Glomerular visceral epithelial cell (primary cell): Measurements from ENCODE around the gene RPS6KB2.

Source experiments
- DNase-seq: peaks from one replicate; pipeline ENCODE4 v3.0.0-alpha.2; 2016; ENCODE audit errors: extremely low spot score

Gene RPS6KB2

GRCh38 chr11:67428052-67429001, at the start of gene RPS6KB2:
TSS of gene RPS6KB2 (plus strand) at chr11:67428494. CDS start at chr11:67428546, 52 bp downstream.
- peak; percentile 94 for DNase-seq

GRCh38 chr11:67378544-67378943, 49.8 kb upstream of the RPS6KB2 start:
- no peak for DNase-seq

DNA sequence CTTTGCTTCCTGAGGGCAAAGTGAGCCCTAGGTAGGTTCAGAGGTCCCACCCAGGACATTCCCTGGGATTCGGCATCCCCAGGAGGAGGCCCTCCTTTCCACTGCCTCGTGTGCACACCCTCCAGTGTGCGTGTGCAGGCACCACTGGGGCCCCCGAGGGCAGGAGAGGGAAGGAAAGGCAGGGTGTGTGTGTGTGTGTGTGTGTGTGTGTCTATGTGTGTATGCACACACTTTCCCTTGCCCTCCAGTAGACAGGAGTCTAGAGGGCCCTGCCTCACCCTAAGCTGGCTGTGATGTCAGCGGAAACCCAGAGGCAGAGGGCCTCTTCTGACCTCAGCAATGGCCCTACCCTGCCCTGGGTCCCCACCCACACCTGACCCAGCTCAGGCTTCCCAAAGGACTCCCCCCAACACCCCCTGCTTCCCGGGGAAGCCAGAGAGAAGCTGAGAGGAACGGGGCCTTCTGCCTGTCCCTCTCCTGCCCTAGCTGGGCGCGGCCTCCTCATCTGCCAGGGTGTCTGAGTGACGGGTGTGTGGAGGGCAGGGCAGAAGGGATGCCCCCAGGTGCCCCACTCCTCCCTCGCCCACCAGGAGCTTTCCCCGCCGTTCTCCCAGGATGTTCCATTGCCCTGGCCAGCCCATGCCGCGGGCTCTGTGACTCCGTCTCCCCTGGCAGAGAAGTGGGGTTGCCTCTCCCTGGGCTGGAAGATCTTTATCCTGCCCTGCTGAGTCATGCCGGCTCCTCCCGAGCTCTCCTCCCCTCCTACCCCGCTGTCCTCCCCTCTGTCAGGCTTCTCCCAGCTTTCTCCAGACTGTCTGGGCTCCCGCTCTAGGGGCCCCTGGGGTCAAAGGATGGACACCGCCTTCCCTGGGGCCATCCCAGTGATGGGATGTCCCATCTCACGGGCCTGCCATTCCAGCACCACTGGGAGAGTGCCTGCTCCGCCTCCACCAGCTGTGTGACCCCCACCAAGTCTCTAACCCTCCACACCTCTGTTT, 48.9 kb upstream of the RPS6KB2 start:
- no peak for DNase-seq

DNA sequence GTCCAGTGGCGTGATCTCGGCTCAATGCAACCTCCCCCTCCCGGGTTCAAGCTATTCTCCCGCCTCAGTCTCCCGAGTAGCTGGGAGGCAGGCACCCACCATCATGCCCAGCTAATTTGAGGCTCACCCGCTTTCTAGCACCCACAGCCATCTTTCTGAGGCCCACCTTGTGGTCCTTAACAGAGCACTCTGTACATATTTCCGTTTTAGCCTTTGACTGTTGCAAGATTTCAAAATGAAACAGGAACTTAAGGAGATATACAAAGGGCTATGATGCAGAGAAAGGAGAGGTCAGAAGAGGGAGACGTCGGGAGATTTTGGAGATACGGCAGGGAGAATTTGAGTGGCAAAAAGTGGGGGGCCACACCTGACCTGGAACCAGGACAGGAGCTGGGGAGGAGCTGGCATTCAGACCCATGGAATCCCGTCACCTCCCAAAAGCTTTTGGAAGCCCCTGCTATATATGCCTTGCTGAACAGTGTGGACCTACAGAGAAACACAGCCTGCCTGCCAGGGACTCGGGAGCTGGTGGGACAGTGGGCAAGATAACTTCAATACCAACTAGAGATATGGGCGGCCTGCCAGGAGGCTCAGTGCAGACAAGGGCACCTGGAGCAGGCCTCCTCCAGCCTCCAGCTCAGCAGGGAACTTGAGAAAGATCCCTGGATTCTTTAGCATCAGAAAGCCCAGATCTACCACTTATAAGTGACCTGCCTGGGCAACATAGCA, 46.9 kb upstream of the RPS6KB2 start:
- DNase-seq = no peak

GRCh38 chr11:67382276-67383136, 45.8 kb upstream of the RPS6KB2 start:
- DNase-seq = peak; percentile 79

GRCh38 chr11:67384851-67385366, 43.4 kb upstream of the RPS6KB2 start:
- DNase-seq = peak; percentile 86

- DNase-seq = no peak
Measured at GRCh38 chr11:67387069-67387468, 41.2 kb upstream of the RPS6KB2 start.

- DNase-seq = no peak
Measured at GRCh38 chr11:67387518-67387917, 40.8 kb upstream of the RPS6KB2 start.

GRCh38 chr11:67389477-67389876, 38.8 kb upstream of the RPS6KB2 start:
- DNase-seq = no peak

- DNase-seq = no peak
Measured at GRCh38 chr11:67390947-67391303, 37.4 kb upstream of the RPS6KB2 start.

DNA sequence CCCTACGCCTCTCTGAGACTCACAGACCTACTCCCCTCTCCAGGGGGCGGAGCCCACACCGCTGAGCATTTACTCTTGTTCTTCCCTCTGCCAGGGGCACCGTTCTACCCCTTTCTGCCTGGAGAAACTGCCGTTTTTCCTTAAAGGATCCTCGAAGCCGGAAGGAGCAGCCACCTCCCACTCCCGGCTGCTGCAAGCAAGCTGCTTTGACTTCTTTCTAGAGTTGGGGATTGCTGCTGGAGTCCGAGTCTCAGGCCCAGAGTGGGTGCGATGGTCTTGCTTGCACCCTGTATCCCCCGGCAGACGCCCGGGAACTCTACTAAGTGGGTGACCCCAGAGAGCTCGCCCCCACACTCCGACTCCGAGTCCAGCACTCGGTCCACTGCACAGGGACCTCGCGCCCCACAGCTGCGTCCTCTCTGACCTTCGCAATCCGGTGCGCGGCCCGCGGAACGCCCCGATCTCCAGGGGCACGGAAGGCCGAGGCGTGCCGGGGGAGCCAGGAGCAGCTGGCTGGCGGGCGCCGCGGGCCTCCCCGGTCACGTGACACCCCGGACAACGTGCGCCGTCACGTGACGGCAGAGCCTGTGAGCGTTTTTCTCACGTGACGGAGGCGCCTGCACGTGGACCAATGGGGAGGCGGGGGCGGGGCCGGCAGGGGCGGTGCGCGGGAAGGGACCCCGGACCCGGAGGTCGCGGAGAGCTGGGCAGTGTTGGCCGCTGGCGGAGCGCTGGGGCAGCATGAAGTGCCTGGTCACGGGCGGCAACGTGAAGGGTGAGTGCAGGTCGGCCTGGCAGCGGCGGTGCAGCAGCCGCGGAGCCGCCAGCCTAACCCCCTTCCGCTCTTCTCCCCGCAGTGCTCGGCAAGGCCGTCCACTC, 36.8 kb upstream of the RPS6KB2 start, which contains the start of gene RAD9A:
Gene RAD9A (plus strand): TSS at position 683 of the 879 bp plus-strand sequence. CDS start 59 bp downstream, at position 742.
- peak; percentile 92 for DNase-seq

DNA sequence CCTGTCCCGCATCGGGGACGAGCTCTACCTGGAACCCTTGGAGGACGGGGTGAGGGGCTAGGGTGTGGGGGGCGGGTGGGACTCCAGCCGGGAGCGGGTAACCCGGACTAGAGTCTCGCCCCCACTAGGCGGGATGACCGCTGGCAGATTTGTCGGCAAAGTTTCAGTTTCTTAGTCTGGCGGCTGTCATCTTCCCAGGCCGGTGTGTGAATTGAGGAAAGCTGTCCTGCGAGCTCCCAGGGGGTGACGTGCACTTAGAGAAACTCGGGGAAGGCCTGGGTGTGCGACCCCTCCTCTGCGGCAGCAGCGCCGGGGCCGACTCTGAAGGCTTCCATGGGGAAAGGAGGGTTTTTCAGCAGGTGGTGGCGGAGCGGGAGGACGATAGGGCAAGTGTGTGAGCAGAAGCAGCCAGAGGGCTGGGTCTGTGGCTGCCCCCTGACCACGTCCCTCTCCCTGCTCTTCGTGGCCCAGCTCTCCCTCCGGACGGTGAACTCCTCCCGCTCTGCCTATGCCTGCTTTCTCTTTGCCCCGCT, 36.0 kb upstream of the RPS6KB2 start:
- no peak for DNase-seq

DNA sequence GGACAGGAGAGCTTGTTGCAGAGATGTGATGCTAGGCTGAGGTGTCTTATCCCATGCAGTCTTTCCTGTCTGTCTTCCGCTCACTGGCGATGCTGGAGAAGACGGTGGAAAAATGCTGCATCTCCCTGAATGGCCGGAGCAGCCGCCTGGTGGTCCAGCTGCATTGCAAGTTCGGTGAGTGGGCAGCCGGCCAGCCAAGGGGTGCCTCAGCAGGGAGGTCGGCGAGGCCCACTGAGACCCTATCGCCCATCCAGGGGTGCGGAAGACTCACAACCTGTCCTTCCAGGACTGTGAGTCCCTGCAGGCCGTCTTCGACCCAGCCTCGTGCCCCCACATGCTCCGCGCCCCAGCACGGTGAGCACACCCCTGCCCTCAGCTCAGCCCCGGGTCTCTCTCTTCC, 34.9 kb upstream of the RPS6KB2 start:
- DNase-seq = no peak

- no peak for DNase-seq
Measured at GRCh38 chr11:67393990-67394389, 34.3 kb upstream of the RPS6KB2 start.

GRCh38 chr11:67395555-67396258, 32.6 kb upstream of the RPS6KB2 start:
- DNase-seq = no peak

DNA sequence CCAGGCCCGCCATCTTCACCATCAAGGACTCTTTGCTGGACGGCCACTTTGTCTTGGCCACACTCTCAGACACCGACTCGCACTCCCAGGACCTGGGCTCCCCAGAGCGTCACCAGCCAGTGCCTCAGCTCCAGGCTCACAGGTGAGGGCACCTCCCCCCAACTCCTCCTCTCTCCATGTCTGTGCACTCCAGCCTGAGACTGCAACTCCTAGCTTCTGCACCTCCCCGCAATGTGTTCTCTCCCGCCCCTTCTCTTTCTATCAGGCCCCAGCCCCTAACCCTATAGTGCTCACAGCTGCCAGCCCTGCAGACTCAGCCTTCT, 32.1 kb upstream of the RPS6KB2 start:
- no peak for DNase-seq

GRCh38 chr11:67396587-67397389, 31.5 kb upstream of the RPS6KB2 start:
- no peak for DNase-seq

GRCh38 chr11:67397536-67397935, 30.8 kb upstream of the RPS6KB2 start:
- no peak for DNase-seq
